KG1 (cell line): Measurements from ENCODE around the gene QSER1.

Source experiments
- DNase-seq: peaks from one replicate; lab custom pipeline; 2025; lab: John Stamatoyannopoulos, UW

Gene QSER1

DNA sequence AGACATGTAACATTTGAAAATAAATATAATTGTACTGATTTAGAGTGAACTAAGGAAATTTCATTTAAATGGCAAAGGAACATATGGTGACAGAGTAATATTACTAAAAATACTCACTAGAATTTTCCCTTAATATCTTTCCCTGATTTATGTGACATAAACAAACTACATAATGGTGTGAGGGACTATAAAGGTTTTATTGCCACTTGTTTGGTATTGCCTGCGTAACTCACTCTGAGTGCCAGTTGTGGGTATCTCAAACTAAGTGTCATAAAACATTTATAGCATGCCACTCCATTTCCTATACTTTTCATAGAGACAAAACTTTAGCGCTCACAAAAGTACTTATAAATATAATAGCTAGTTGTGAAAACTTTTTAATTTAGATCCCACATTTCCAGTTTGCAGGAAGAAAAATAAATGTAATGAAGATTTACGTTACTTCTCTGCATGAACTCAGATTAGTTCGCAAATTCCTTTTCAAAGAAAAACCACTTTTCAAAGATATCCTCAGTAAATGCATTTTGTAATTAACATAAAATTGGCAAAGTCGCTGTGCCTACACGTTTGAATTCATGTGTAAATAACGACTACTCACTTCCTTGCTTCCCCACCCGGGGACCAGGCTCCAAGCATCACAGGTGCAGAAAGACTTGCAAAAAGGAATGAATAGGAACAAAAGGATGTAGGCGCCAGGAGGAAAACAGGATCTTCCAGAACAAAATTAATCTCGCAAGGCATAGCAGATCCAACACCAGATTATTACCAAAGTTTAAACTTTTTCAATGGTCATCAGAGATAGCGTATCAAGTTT is 1.6 kb upstream of the QSER1 start:
- no peak for DNase-seq

DNA sequence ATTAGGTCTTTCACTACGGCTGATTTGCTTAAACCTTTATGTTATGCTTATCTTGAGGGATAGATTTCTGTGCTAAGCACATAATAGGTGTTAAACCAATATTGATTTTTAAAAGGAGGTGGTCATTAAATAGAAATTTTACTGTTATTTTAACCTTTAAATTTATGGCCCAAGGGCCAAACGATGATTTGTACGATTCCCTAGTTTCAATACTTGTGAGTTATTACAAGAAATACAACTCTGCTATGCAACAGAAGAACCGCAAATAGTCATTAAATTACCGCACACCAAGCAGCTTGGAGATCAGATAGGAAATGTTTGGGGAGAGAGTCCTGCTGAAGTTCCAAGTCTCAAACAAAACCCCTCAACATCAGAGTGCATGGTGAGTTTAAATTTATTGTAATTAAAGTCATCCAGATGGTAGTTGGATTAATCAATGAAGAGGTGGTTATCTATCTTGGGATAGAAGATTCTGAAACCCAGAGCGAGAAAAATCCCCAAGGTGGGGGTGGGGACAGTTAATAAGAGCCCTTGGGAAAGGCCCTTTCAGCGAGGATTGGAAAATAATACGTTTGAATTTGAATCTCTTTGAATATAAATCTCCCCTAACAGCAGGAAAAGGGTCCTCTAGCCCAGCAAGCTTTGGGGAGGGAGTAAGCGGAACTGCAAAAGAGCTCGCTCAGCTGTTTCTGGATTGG is 805 bp upstream of the QSER1 start:
- DNase-seq: peak; percentile 62

DNA sequence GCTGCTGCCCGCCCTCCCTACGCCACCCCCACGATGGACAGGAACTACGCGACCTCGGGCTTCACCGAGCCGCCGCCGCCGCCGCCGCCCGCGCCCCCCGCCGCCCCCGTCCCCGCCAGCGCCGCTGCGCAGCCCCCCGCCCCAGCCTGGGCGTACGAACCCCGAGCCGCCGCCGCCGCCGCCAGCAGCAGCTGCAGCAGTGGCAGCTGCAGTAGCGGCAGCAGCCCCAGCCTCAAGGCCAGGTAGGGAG is 407 bp downstream of the QSER1 start:
- DNase-seq: no peak

DNA sequence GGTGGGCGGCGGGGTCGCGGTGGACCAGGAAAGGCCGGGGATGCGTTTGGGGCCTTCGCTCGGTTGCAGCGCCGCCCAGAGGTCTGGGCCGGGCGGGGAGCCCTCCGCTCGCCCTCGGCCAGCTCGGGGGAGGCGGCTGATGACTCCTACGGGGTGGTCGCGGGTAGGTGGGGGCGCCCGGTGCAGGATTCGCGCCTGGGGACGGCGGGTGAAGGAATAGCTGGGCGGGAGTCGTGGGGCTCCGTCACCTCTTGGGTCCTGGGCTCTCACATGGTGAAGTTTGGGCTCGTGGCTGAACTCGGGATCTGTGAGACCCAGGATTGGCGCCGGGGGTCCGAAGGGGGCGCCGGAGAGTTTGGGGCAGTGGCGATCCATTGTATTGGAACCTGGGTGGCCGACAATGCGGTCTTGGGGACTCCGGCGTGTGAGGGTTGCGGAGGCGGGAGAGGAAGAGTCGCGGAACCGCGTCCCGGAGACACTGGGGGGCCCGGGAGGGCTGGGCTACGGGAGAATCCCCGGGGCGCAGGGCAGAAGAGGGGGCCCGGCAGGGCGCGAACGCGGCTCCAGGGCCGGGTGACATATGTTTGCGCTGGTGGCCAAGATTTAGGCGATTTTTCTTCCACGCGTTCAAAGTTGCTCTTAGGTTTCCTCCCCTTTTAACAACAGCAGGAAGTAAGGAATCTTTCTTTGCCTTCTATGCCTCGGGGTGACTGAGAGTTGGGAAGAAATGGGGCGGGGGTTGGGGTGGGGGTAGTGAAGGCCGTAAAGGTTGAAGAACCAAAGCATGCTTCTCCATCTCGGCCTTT is 935 bp downstream of the QSER1 start:
- peak; percentile 42 for DNase-seq

DNA sequence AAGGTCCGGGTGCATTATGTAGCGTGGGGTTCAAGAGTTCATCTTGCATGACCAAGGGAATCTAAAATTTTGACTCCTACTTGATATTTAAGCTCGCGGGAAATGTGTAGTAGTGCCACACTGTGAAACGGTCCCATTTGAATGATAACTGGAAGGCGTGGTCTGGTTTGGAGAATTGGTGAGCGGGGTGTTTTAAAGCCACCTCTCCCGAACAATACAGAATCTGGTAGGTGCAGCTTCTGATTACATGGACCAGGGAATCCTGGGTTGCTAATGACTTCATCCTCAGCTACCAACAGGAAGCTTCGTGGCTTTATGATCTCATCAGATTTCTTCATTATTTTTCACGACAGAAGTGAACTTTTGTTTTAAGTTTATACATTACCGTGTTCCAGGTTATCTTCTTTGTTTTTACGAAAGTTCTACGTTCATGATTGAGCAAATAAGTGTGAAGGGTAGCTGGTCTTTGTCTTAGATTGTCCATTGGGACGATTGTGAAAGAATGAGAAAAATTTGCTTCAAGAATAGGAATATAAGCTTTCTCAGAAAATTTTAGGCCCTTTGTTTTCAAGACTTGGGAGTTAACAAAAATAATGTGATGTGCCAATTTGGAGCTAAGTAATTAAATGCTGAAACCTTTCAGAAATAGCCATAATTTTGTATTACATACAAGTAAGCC is 1.7 kb downstream of the QSER1 start:
- no peak for DNase-seq

DNA sequence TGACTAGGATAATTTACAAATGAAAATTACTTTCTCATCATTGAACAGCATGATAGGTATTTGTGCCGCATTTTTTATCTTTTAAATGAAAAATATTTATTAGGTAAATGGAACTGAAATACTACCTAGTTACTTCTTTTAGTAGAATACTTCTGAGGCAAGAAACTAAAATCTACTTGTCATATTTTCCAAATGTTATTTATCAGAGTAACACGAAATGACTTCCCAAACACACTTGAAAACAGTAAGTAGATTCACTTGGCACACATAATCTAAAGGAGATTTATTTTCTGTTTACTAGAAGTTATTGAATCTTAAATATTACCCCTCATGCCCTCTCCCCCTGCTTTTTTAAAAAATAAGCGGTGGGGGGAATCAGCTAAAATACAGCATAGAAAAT is 2.3 kb downstream of the QSER1 start:
- DNase-seq: no peak

DNA sequence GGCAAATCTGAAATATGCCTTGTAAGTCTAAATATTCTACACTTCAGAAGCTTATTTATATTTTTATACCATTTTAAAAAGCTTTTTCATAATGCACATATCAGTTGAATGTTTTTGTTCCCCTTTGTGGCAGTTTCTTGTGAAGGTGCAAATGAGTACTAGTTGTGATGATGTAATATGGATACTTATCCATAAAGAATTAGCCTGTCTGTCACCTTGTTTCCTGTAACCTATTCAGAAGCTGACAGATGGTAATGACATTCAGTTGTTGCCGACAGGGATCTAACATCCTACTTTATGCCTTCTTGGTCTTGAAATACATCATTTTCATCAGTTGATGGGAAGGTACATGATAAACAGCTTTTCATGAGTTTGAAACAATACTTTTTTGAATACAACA is 2.9 kb downstream of the QSER1 start:
- no peak for DNase-seq

DNA sequence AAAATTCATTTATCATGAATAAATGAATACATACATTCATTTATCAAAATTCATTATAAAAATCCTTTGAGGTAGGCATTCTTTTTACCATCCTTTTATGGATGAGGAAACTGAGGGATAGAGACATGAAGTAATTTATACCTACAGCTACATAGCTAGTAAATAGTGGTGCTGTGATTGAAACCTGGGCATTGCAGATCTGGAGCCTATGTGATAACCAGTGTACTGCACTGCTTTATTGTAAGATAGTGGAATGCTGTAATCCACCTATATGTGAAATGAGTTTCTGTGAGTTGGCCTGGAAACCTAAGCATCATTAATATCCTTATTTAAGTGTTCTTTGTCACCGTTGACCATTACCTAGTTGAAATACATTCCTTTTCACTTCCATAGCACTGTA is 4.5 kb downstream of the QSER1 start:
- DNase-seq: no peak

DNA sequence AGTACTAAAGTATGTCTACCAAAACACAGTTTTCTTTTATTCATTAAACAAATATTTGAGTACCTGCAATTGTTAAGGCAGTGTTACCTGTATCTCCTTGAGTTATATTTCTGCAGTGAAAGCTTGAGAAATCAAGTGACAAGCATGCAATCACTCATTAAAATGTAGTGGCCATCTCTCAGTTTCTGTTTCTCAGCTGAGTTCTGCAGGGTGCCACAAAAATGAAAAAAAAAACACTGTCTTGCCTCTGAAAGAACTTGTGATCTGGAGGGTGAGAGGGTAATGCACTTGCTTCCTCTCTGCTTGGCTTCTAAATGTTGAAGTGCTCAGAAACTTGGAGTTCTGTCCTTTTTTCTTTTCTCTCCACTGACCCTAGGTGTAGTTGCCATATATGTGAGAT is 6.8 kb downstream of the QSER1 start:
- no peak for DNase-seq

DNA sequence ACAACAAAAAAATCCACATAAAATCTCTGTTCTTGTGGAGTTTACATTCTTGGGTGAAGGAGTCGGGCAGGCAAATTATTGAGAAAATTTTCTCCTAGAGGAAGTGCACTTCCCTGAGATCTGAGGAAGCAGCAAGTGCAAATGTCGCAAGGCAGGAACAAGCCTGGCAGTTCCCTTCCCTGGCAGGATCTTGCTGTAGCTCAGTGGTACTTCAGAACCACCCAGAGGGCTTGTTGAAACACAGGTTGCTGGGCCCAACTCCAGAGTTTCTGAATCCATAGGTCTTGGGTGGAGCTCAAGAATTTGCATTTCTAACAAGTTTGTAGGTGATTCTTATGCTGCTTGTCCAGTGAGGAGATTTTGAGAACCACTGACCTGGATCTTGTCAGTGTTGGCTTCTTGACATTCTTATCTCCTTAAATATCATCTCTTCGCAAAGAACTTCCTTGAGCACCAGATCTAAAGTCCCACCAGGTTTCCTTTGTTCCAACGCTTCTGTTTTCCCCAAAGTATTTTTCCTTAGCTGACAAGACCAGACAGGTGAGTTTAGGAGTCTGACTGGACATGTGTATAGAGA is 9.6 kb downstream of the QSER1 start:
- DNase-seq: no peak

DNA sequence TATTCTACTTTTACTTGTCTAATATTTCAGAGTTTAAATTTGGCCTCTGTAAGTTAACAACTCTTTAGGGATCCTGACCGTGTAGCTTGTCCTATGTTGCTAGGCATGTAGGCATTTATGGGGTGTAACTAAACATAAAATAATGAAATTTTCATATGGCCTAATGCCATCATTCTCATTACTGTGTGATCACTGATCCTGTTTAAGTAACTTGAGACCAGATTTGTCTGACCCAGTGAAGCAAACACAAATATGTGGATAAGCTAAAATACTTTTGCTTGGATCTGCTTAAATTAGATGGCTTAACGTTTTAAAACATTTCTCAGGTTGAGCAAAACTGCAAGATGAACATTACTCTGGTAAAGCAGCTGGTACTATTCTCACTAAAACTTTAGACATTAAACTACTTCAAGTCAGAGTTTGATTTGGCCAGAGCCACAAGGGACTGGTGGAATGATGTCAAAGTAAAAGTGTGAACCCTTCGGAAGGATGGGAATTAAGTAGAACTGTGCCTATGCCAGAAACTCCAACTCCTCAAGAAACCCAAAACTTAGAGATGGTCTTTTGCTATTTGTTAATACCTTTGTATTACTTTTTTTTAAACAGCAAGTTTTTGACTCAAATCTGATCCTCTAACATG is 12.5 kb downstream of the QSER1 start:
- no peak for DNase-seq

DNA sequence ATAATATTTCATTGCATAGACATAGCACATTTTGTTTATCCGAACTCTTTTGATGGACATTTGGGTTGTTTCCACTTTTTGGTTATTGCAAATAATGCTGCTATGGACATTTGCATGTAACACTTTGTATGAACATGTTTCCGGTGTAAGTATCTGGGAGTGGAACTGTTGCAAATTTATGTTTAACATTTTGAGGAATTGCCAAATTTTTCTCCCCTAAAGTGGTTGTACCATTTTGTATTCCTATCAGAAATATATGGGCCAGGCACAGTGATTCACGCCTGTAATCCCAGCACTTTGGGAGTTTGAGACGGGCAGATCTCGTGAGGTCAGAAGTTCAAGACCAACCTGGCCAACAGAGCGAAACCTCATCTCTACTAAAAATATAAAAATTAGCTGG is 16.0 kb downstream of the QSER1 start:
- DNase-seq: no peak

DNA sequence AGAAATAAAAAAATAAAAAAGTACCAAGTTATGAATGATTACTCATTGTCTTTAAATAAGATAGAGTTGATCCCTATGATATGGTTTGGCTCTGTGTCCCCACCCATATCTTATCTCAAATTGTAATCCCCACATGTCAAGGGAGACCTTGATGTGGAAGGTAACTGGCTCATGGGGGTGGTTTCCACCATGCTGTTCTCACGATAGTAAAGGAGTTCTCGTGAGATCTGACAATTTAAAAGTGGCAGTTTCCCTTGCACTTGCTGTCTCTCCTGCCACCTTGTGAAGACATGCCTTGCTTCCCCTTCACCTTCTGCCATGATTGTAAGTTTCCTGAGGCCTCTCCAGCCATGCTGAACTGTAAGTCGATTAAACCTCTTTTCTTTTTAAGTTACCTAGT is 18.8 kb downstream of the QSER1 start:
- DNase-seq: no peak

DNA sequence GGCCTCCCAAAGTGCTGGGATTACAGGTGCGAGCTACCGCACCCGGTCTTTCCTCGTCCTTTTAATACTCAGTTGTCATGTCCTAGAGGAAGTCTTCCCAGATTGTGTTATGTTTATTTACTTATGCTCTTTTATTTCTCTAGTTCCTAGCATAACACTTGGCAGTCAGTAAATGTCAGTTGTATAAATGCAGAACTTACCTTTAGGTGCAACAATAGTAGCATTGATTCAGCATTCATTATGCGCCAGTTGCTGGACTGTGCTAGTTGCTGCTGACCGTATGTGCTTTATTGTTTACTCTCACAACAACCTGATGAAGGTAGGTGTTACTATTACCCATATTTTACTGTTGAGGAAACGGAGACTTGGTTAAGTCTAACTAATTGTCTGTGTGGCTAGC is 20.8 kb downstream of the QSER1 start:
- no peak for DNase-seq

DNA sequence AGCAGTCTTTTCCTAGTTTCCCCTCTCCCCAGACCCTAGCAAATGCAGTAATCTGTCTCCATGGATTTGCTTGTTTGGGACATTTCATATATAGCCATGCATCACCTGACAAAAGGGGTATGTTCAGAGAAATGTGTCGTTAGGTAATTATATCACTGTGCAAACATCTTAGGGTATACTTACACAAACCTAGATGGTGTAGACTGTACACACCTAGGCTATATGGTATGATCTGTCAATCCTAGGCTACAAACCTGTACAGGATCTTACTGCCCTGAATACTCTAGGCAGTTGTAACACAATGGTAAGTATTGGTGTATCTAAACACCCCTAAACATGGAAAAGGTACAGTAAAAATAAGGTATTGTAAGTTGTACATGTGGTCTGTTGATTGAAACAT is 23.8 kb downstream of the QSER1 start:
- no peak for DNase-seq

DNA sequence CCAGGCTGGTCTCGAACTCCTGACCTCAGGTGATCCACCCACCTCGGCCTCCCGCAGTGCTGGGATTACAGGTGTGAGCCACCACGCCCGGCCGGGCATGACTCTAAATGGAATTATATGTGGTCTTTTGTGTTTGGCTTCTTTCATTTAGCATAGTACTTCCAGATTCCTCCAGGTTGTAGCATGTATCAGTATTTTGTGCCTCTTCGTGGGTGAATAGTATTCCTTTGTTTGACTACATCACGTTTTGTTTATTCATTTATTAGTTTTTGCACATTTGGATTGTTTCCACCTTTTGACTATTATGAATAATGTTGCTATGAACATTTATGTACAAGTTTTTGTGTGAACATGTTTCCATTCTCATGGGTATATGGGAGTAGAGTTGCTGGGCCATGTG is 24.4 kb downstream of the QSER1 start:
- no peak for DNase-seq

DNA sequence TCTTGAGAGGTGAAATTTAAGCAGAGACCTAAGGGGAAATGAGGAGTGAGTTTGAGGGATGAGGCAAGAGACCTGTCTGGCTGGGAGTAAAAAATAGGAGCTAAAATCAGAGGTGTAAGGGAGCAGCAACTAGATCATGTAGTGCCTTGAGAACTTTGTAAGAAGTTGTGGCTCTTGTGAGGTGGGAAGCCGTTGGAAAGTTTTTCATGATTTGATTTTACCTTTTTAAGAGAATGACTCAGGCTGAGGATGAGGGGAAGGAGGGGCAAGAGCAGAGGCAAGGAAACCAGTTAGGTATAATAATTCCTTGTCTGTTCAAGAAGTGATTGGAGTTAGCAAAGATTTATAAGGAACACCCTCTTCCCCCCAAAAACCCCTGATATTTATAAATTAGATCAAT is 25.8 kb downstream of the QSER1 start:
- DNase-seq: no peak

DNA sequence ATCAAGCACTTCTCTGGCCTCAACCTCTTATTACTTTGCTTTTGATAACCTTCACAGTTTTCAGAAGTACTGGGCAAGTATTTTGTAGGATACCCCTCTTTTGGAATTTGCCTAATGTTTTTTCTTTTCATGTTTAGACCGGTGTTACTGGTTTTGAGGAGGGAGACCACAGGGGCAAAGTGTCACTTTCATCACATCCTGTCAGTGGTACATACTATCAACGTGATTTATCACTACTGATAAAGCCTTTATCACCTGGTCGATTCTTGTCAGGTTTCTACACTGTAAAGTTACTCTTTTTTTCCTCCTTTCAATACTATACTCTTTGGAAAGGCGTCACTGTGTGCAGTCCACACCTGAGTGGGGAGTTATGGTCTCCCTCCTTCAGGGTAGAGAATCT is 26.7 kb downstream of the QSER1 start:
- DNase-seq: no peak

DNA sequence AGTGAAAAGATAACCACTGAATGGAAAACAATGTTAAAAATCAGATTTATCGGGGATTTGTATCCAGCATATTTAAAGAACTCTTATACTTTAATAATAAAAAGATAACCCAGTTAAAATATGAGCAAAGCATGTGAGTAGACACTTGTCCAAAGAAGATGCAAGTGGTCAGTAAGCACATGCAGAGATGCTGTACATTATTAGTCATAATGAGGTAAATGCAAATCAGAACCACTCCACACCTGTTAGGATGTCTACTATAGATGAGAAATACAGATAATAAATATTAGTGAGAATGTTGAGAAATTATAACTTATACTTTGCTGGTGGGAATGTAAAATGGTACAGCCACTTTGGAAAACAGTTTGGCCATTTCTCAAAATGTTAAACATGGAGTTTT is 28.0 kb downstream of the QSER1 start:
- DNase-seq: no peak

DNA sequence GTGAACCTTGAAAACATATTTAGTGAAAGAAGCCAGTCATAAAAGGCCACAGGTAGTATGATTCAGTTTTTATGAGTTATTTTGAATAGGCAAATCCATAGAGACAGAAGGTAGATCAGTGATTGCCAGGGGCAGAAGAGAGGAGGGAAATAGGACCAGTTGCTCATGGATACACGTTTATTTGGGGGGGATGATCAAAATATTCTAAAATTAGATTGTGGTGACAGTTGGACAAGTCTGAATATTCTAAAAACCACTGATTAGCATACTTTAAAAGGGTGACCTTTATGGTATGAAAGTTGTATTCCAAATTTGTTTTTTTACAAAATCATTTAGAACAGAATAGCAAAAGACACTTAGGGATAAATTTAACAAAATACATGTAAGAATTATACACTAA is 28.6 kb downstream of the QSER1 start:
- DNase-seq: no peak

DNA sequence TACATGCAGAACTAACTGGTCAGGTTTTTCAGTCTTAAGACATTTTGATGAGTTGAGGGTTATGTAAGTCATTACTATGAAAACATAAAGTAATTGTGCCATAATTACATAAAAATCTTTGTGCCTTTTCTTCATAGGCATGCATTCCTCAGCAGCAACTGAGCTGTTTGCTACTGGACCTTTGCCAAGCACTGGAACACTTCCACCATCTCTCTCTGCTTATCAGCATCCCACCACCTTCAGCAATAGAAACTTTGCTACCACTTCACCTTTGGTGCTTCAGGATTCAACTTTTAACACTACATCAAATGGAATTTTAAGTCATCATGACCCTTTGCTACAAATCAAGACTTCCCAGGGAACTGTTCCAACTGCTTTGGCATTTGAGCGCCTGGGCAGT is 39.0 kb downstream of the QSER1 start:
- DNase-seq: no peak

DNA sequence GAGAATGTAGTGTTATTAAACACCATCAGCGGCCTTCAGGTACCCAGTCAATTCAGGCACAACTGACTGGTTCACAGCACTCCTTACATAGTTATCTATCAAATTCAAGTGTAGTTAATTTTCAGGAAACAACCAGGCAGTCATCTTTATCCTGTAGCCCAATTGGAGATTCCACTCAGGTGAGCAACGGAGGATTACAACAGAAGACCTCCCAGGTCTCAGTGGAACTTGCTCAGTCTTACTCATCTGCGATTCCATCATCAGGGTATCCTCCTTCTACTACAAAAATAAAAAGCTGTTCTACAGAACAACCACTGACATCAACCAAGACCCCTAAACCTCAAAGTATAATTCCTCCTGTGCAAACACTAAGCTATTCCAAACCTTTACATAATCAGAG is 39.6 kb downstream of the QSER1 start:
- no peak for DNase-seq
